Measurements from ENCODE around the gene PIK3C2G. TPM values are rescaled to one million over a fixed set of nuclear protein-coding genes. Genes with fewer than 3 reads are reported as not detected.

Gene PIK3C2G
- total RNA-seq, 4 donors from 2014 or later: 0.10 to 0.88 (median 0.40) TPM; not detected in 1

GRCh38 chr12:18391151-18391550, 129.8 kb downstream of the PIK3C2G start:
- Histone ChIP-seq H3K27ac (no peak overlapping the region), H3K27me3 (no peaks in the 10 kb centered on the region), H3K4me1 (no peaks in the 10 kb centered on the region), H3K36me3 (no peaks in the 10 kb centered on the region), H3K4me3 (replicated peaks in 1 of 3) (no peak overlapping the region), H3K9me3 (no peaks in the 10 kb centered on the region)
- DNase-seq: no peak
- WGBS, 2 donors: 60 to 68% methylated on average over 2 of the region's 2 CpGs
- intact Hi-C loops (cut with DNase I): no loop called here
- TF ChIP-seq POLR2A (IDR thresholded peaks at IDR 0.05): no peak
- TF ChIP-seq, protein P1, sequence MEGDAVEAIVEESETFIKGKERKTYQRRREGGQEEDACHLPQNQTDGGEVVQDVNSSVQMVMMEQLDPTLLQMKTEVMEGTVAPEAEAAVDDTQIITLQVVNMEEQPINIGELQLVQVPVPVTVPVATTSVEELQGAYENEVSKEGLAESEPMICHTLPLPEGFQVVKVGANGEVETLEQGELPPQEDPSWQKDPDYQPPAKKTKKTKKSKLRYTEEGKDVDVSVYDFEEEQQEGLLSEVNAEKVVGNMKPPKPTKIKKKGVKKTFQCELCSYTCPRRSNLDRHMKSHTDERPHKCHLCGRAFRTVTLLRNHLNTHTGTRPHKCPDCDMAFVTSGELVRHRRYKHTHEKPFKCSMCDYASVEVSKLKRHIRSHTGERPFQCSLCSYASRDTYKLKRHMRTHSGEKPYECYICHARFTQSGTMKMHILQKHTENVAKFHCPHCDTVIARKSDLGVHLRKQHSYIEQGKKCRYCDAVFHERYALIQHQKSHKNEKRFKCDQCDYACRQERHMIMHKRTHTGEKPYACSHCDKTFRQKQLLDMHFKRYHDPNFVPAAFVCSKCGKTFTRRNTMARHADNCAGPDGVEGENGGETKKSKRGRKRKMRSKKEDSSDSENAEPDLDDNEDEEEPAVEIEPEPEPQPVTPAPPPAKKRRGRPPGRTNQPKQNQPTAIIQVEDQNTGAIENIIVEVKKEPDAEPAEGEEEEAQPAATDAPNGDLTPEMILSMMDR (IDR thresholded peaks at IDR 0.05): no peak

DNA sequence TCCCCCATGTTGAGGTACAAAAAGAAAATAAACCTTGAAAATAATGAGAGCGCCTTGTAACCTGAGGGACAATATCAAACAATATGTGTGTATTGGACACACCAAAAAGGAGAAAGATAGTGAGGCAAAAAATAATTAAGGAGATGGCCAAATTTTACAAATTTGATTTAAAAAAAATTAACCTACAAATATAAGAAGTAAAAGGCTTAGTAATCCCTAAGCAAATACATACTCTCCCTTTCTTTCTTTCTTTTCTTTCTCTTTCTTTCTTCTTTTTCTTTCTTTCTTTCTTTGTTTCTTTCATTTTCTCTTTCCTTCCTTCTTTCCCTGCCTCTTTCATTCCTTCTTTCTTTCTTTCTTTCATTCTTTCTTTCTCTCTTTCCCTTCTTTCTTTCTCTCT, 133.4 kb downstream of the PIK3C2G start:
- Histone ChIP-seq H3K4me3 (replicated peaks in 1 of 3) (no peak overlapping the region), H3K9me3 (no peaks in the 10 kb centered on the region), H3K27ac (no peak overlapping the region), H3K36me3 (no peaks in the 10 kb centered on the region), H3K27me3 (no peaks in the 10 kb centered on the region), H3K4me1 (no peaks in the 10 kb centered on the region)
- intact Hi-C loops (cut with DNase I): no loop called here
- DNase-seq: no peak
- WGBS, 2 donors: 100% methylated on average over 1 of the region's 1 CpG
- TF ChIP-seq, protein P1 (IDR thresholded peaks at IDR 0.05): no peak
- TF ChIP-seq POLR2A (IDR thresholded peaks at IDR 0.05): no peak

- DNase-seq: no peak
- no peak for TF ChIP-seq POLR2A (IDR thresholded peaks at IDR 0.05)
- TF ChIP-seq, protein P1 (IDR thresholded peaks at IDR 0.05): no peak
- WGBS, 2 donors: 85 to 88% methylated on average over 1 of the region's 1 CpG
Observed at GRCh38 chr12:18400186-18400585, 138.9 kb downstream of the PIK3C2G start.

DNA sequence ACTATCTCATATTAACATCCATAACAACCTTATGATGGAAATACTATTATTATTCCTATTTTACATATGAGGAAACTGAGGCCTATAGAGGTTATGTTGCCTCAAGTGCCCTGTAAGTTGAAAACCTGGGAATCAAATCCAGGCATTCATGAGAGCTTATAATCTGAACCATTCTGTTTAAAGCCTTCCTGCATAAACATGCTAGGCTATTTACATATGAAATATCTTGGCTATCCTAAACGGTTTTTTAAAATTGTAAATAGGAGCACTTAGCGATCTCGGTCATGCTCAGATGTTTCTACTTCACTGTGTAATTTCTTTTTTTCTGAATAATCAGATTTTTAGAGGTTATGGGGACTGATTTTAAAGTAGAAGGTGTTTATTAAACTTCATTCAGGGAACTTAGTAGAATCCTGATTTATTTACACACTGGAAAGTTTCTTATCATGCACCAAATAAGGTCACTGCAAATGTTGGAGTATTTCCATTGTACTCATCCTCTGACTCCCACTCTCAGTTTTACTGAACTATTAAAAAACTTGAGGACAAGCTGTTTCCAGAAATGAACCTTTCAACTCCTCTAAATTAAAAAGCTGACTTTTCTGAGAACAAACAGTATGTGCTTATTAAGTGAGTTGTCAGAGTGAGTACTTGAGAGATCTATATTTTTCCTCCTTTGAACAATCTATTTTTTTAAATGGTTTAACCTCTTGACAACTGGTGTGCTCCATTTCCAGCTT, 141.7 kb downstream of the PIK3C2G start:
- intact Hi-C loops (cut with DNase I): no loop called here
- H3K4me3 ChIP-seq (replicated peaks in 1 of 3): no peak overlapping the region
- H3K27me3 ChIP-seq: no peaks in the 10 kb centered on the region
- WGBS, 2 donors: 78 to 91% methylated on average over 3 of the region's 3 CpGs
- DNase-seq: no peak
- H3K36me3 ChIP-seq: no peaks in the 10 kb centered on the region
- H3K9me3 ChIP-seq: no peaks in the 10 kb centered on the region
- TF ChIP-seq POLR2A (IDR thresholded peaks at IDR 0.05): no peak
- TF ChIP-seq, protein P1 (IDR thresholded peaks at IDR 0.05): no peak
- no peaks in the 10 kb centered on the region for H3K4me1 ChIP-seq
- H3K27ac ChIP-seq: no peak overlapping the region

More at GRCh38 chr12:18400186-18400585, 138.9 kb downstream of the PIK3C2G start:
- Histone ChIP-seq H3K9me3 (no peaks in the 10 kb centered on the region), H3K4me3 (replicated peaks in 1 of 3) (no peak overlapping the region), H3K27me3 (no peaks in the 10 kb centered on the region), H3K27ac (no peak overlapping the region), H3K36me3 (no peaks in the 10 kb centered on the region), H3K4me1 (no peaks in the 10 kb centered on the region)
- intact Hi-C loops (cut with DNase I): no loop called here

GRCh38 chr12:18411453-18411852, 150.1 kb downstream of the PIK3C2G start:
- Histone ChIP-seq H3K4me1 (no peaks in the 10 kb centered on the region), H3K27me3 (no peaks in the 10 kb centered on the region), H3K36me3 (no peaks in the 10 kb centered on the region), H3K9me3 (no peaks in the 10 kb centered on the region), H3K27ac (no peak overlapping the region), H3K4me3 (replicated peaks in 1 of 3) (no peak overlapping the region)
- TF ChIP-seq POLR2A (IDR thresholded peaks at IDR 0.05): no peak
- TF ChIP-seq, protein P1 (IDR thresholded peaks at IDR 0.05): no peak
- DNase-seq: no peak
- WGBS, 2 donors: 81 to 94% methylated on average over 1 of the region's 1 CpG
- intact Hi-C loops (cut with DNase I): no loop called here

Data from thyroid gland (tissue), 4 donors.